NCI-H1105 treated with DMSO at 0.1 percent for 48 hours (cell line): ENCODE data around the gene CFAP20DC.
A peak's percentile ranks its signal among the peaks of the same experiment; 100 is the strongest.
"Not testable (repeated sequence)": the region's sequence is repeated elsewhere in the genome, so short reads cannot be mapped to it uniquely, and the experiment has no call there.

Source experiments
- DNase-seq: peaks from one replicate; lab custom pipeline; 2025; lab: John Stamatoyannopoulos, UW

The CFAP20DC gene

GRCh38 chr3:58737644-58738043 is 312.2 kb downstream of the CFAP20DC start:
- no peak for DNase-seq

GRCh38 chr3:58731673-58732072 is 318.2 kb downstream of the CFAP20DC start:
- no peak for DNase-seq

GRCh38 chr3:58728723-58729122 is 321.1 kb downstream of the CFAP20DC start:
- no peak for DNase-seq

GRCh38 chr3:58725326-58725853 is 324.4 kb downstream of the CFAP20DC start:
- DNase-seq: no peak

GRCh38 chr3:58724336-58724735 is 325.5 kb downstream of the CFAP20DC start:
- DNase-seq: no peak

- no peak for DNase-seq
Observed at GRCh38 chr3:58723173-58723572, 326.7 kb downstream of the CFAP20DC start.

GRCh38 chr3:58722561-58722960 is 327.3 kb downstream of the CFAP20DC start:
- DNase-seq: peak; percentile 5

GRCh38 chr3:58720526-58720925 is 329.3 kb downstream of the CFAP20DC start:
- DNase-seq: no peak

- no peak for DNase-seq
Observed at GRCh38 chr3:58719684-58720083, 330.1 kb downstream of the CFAP20DC start.

GRCh38 chr3:58713715-58714401 is 336.0 kb downstream of the CFAP20DC start:
- no peak for DNase-seq

- no peak for DNase-seq
Observed at GRCh38 chr3:58711871-58712270, 338.0 kb downstream of the CFAP20DC start.

- not testable (repeated sequence) for DNase-seq
Observed at GRCh38 chr3:58708983-58709382, 340.8 kb downstream of the CFAP20DC start.

- no peak for DNase-seq
Observed at GRCh38 chr3:58708116-58708791, 341.6 kb downstream of the CFAP20DC start.

- DNase-seq: no peak
Observed at GRCh38 chr3:58707390-58707930, 342.4 kb downstream of the CFAP20DC start.

- DNase-seq: no peak
Observed at GRCh38 chr3:58706395-58707167, 343.2 kb downstream of the CFAP20DC start.

GRCh38 chr3:58704745-58705144 is 345.1 kb downstream of the CFAP20DC start:
- no peak for DNase-seq

- DNase-seq: not testable (repeated sequence)
Observed at GRCh38 chr3:58704304-58704703, 345.5 kb downstream of the CFAP20DC start.

GRCh38 chr3:58698246-58698645 is 351.6 kb downstream of the CFAP20DC start:
- no peak for DNase-seq

GRCh38 chr3:58697561-58697960 is 352.3 kb downstream of the CFAP20DC start:
- DNase-seq: no peak

GRCh38 chr3:58696813-58697212 is 353.0 kb downstream of the CFAP20DC start:
- DNase-seq: not testable (repeated sequence)

GRCh38 chr3:58696093-58696492 is 353.7 kb downstream of the CFAP20DC start:
- no peak for DNase-seq

GRCh38 chr3:58695284-58695683 is 354.5 kb downstream of the CFAP20DC start:
- not testable (repeated sequence) for DNase-seq
